ENCODE data around the gene FMOD. TPM values are rescaled to one million over a fixed set of nuclear protein-coding genes. Genes with fewer than 3 reads are reported as not detected.
A peak's percentile ranks its signal among the peaks of the same experiment; 100 is the strongest.

The FMOD gene
- total RNA-seq, 1 donor from 2014 or later: 28.9 TPM

DNA sequence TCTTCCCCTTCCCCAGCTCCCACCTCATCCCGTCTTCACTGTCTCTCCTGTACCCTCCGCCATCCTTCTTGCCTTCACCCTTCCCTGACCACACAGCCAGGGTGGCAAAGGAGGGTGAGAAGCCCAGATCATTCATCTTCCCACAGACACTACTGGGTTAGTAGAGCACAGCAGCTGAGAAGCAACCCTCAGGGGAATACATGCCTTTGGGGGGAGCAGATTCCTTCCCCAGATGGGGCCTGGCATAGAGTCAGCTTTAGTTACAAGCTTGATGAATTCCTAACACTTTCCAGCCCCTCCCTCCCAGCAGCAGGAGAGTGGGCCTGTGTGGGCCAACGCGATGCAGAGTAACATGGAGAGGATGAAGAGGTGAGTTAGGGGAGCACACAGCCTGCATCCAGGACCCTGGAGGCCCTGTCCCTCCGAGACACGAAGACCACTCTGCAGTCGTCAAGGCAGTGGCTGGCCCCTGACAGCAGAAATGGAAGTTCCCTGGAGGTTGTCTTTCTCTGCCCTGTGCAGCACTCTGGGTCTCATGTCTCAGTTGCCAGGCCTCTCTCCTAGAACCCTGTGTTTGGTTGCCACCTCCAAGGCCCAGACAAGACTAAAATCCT is 54.4 kb downstream of the FMOD start:
- ATAC-seq: peak in 1 of 2 donors; percentile 13
- H3K27ac ChIP-seq: no peak overlapping the region

DNA sequence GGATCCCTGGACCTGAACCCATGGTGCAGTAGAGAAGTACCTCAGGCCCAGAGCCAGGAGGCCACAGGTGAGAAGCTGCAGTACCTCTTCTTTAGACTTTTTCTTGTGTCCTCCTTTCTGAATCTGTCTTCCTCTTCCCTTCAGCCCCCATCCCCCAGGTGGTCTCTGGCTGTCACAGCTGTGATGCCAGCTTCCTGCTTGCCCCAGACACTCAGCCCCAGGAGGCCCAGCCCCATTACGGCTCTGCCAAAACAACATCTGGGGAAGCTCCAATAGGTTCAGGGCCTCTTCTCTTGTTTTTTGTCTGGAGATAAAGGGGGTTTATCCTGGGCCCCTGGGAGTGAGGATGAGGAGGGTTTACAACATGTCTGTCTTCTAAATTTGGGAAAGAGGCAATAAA is 55.1 kb downstream of the FMOD start:
- Histone ChIP-seq H3K4me1 (peaks cover 9% of the 10 kb centered on the region), H3K36me3 (no peaks in the 10 kb centered on the region), H3K27ac (no peak overlapping the region), H3K4me3 (no peak overlapping the region), H3K27me3 (ENCODE audit: low read depth) (no peaks in the 10 kb centered on the region), H3K9me3 (no peaks in the 10 kb centered on the region)
- DNase-seq: no peak
- intact Hi-C loops (cut with DNase I): no loop called here
- TF ChIP-seq, protein P1, sequence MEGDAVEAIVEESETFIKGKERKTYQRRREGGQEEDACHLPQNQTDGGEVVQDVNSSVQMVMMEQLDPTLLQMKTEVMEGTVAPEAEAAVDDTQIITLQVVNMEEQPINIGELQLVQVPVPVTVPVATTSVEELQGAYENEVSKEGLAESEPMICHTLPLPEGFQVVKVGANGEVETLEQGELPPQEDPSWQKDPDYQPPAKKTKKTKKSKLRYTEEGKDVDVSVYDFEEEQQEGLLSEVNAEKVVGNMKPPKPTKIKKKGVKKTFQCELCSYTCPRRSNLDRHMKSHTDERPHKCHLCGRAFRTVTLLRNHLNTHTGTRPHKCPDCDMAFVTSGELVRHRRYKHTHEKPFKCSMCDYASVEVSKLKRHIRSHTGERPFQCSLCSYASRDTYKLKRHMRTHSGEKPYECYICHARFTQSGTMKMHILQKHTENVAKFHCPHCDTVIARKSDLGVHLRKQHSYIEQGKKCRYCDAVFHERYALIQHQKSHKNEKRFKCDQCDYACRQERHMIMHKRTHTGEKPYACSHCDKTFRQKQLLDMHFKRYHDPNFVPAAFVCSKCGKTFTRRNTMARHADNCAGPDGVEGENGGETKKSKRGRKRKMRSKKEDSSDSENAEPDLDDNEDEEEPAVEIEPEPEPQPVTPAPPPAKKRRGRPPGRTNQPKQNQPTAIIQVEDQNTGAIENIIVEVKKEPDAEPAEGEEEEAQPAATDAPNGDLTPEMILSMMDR (IDR thresholded peaks at IDR 0.05): no peak
- ATAC-seq: no peak

More for the DNA sequence above, 54.4 kb downstream of the FMOD start:
- H3K9me3 ChIP-seq: no peaks in the 10 kb centered on the region
- H3K4me1 ChIP-seq: peaks cover 2% of the 10 kb centered on the region
- H3K27me3 ChIP-seq (ENCODE audit: low read depth): no peaks in the 10 kb centered on the region
- intact Hi-C loops (cut with DNase I): no loop called here
- no peak overlapping the region for H3K4me3 ChIP-seq
- no peak for DNase-seq
- H3K36me3 ChIP-seq: no peaks in the 10 kb centered on the region
- TF ChIP-seq, protein P1 (IDR thresholded peaks at IDR 0.05): no peak

DNA sequence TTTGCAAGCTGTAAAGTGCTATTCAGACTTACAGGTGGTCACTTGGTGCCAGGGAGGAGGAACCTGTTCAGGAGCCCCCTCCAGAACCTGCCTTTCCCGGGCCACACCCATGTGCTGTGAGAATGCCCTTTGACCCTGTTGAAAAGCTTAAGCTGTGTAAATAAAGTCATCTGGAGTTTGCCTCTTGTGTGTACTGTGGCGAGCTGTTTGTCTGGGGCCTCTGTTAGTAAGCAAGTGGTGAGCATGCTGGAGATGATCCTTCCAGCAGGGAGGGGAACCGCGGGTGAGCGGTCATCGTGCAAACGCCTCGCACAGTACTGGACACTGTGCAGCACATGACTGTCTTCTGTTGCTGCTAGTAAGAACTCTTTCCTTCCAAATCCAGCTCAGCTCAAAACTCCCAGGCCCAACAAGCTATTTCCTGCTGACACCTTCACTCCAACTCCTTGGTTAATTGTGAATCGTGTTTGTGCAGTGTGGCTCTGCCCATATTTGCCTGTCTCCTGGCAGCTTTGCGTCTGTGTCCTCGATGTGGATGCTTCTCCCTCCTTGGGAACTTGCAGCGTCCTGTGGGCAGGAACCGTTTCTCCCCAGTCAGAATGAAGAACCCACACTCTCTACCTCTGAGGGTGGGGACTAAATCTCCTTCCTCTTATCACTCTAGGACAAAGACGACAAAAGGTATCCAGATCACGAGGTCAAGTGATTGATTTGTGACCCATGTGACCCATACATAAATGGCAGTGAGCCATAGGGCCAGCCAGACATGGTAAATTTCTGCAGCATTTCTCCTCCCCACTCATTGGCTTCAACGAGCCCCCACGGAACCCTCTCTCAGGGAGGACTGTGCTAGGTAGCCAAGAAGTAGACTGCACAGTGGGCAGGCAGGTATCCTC is 59.5 kb downstream of the FMOD start:
- ATAC-seq (peak; percentile 2 to 8), DNase-seq (no peak)
- H3K4me3 ChIP-seq: no peak overlapping the region
- intact Hi-C loops (cut with DNase I): no loop called here
- TF ChIP-seq, protein P1 (IDR thresholded peaks at IDR 0.05): no peak
- H3K27me3 ChIP-seq (ENCODE audit: low read depth): no peaks in the 10 kb centered on the region
- H3K36me3 ChIP-seq: no peaks in the 10 kb centered on the region
- H3K9me3 ChIP-seq: no peaks in the 10 kb centered on the region
- H3K4me1 ChIP-seq: peaks cover 52% of the 10 kb centered on the region
- peak overlapping the region; percentile 96 for H3K27ac ChIP-seq

Other genes with a start within 250 kb of the FMOD start
- 4.1 TPM for gene ADORA1, start 223.4 kb downstream of the FMOD start, total RNA-seq
- gene MYBPH, start 175.3 kb downstream of the FMOD start, total RNA-seq: not detected
- gene CHI3L1, start 164.4 kb downstream of the FMOD start, total RNA-seq: 22.2 TPM
- gene CHIT1, start 121.4 kb downstream of the FMOD start, total RNA-seq: 225 TPM
- gene BTG2, start 45.6 kb downstream of the FMOD start, total RNA-seq: 96.7 TPM
- 47.5 TPM for gene PRELP, start 124.7 kb upstream of the FMOD start, total RNA-seq
- gene OPTC, start 143.0 kb upstream of the FMOD start, total RNA-seq: not detected

Measured in lower lobe of right lung (tissue), 2 donors.